ENCODE measurements around the gene HELLS.

- TF ChIP-seq CTCF (IDR thresholded peaks at IDR 0.05) = no peak
- no peak for TF ChIP-seq POLR2A (IDR thresholded peaks at IDR 0.05)
These were observed 57.3 kb downstream of the HELLS start for GRCh38 chr10:94602729-94603515.

Measured in right lobe of liver (tissue), 4 donors.